ENCODE results near the gene BACH2. TPM values are rescaled to one million over a fixed set of nuclear protein-coding genes. Genes with fewer than 3 reads are reported as not detected.
"Not testable (repeated sequence)": the region's sequence is repeated elsewhere in the genome, so short reads cannot be mapped to it uniquely, and the experiment has no call there.

Gene BACH2
- polyA plus RNA-seq, 12 donors = 4.4 to 11.8 (median 5.3) TPM; not detected in 1

DNA sequence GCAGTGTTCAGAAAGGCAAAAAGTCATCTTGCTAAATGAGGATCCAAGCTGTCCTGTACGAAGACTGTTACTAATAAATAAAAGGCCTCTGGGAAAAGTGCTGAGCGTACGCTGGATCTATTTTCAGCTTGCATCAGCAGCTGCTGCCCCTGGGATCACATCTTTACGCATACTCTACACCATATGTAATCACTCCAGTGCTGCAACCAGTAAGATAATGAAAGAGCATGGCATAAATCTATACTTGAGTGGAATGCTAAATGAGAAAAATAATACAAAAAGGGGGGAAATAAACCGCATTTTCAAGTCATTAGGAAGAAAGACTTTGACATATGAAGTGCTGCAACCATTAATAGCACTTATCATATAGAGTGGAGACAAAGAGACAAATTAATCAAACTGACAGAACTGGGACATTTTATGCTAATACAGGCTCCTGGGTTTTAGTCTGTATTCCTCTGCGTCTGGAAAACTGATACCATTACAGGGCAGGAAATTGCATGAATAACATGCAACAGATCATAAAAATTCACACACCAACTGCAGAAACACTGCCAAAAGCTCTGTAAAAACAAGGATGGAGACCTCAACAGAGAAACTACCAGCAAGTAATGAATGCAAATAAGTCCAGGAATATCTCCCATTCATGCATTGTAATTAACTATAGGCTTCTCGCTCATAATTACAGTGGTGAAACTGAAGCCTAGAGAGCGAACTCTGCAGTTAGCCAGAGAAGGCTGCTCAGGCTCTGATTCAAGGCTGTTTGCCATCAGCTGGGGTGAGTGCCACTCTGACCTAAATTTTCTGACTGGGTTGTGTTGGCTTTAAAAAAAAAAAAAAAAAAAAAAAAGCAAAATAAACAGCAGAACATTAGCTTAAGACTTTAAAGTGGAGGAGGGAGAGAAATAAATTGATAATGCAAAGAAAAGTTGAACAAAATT lies 318.6 kb downstream of the BACH2 start:
- DNase-seq = peak; percentile 82

DNA sequence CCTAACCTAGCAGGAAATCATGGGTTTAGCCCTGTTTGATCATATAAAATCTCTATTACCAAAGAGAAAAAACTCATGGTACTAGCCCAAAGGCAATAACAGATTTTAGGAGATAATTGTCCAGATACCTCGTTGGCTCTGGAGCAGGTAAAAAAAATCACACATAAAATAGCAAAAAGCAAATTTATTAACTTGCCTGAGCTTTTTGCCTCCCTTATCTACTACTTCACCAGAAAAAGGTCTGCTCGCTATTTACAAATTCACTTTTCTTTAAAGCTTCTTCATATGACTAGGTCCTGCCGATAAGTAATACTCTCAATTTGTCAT lies 320.0 kb downstream of the BACH2 start:
- no peak for DNase-seq

DNA sequence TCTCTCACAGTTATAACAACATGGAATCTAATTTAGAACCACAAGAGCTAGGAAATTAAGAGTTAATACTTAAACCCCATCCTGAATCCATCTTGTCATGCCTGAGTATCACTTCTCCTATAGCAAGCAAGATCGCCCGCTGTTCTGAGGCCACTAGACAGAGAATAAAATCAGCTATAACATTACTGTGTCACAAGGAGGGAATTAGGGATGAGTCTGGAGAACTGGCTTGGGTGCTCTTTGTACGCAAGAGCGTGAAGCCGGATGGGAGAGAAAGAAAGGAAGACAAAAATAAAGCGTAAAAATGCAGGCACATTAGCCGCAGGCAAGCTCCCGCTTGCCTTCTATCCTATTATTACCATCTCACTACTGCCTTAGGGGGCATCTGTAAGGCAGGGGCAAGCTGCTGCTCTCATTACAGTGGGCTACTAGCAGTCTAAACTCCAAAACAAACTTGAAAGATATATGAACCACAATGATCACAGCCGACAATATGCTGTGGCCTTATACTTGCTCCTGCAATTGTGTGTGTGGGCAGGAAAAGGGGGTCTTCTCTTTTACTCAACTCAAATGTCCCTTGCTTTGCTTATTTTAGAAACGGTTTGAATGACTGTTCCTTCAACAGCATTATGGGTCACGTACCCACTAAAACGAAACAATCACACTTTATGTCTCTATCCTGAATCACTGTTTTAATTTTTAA lies 320.5 kb downstream of the BACH2 start:
- DNase-seq = no peak

DNA sequence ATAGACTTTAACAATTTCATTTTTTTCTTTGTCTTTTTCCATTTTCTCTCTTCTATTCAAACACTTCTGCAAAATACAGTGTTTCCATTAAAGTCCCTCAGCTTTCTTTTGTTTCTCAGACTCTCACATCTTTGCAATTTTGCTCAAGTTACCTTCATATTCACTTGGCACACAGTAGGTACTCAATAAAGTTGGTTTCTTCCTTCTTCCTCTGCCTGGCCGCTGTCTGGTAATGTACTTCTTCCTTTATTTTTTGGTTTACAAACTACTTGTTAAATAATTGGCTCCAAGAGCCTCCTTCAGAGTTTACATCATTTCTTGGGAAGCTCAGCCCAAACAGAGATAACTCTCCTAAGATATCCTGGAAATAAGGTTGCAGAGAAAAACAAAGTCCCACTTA lies 321.3 kb downstream of the BACH2 start:
- DNase-seq = no peak

DNA sequence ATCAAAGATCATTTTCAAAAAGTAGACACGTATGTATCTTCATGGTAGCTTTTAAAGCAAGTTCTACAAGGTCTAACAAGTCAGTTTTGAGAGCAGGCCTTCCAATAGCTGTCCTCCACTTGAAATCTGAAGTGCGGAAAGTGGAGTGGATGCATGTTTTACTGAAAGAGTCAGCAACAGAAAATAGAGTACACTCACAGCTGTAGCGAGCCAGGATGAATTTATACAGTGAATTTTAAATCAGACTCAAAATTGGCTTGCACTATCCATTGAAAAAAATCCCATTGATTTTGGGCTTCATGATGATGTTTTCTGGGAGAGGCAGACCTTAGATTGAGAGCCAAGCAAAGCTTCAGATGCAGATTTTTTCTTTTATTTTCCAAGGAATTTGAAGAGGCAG lies 321.8 kb downstream of the BACH2 start:
- DNase-seq = peak; percentile 74

DNA sequence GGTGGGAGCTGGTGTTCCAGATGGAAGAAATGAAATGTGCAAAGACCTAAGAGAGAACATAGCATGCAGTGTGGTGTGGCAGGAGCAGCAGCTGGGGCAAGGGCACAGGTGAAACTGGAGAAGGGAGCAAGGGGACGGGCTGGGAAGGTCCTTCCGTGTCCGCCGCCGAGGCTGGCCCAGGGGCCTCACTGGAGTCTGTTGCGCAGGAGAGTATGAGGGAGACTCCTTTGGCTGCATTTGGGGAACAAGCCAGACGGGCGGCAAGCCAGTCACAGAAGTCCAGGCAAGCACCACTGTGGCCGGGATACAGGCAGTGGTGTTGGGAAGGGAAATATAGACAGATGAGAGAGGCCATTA lies 324.6 kb downstream of the BACH2 start:
- no peak for DNase-seq

DNA sequence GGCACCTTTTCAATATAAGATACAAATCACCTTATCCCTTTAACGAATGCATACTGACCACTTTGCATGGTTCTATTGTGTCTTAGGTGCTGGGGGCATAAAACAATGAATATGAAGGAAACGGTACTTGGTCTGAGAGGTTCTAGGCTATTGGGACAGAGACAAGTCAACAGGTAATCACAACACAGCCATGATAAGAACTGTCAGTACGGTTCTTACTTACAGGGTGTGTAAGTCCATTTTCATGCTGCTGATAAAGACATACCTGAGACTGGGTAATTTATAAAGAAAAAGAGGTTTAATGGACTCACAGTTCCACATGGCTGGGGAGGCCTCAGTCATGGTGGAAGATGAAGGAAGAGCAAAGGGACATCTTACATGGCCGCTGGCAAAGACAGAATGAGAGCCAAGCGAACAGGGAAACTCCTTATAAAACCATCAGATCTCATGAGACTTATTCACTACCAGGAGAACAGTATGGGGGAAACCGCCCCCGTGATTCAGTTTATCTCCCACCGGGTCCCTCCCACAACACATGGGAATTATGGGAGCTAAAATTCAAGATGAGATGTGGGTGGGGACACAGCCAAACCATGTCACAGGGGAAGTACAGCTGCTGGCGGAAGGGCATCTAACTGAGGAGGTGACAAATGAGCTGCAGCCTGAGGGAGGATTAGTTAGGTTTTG lies 325.2 kb downstream of the BACH2 start:
- not testable (repeated sequence) for DNase-seq

DNA sequence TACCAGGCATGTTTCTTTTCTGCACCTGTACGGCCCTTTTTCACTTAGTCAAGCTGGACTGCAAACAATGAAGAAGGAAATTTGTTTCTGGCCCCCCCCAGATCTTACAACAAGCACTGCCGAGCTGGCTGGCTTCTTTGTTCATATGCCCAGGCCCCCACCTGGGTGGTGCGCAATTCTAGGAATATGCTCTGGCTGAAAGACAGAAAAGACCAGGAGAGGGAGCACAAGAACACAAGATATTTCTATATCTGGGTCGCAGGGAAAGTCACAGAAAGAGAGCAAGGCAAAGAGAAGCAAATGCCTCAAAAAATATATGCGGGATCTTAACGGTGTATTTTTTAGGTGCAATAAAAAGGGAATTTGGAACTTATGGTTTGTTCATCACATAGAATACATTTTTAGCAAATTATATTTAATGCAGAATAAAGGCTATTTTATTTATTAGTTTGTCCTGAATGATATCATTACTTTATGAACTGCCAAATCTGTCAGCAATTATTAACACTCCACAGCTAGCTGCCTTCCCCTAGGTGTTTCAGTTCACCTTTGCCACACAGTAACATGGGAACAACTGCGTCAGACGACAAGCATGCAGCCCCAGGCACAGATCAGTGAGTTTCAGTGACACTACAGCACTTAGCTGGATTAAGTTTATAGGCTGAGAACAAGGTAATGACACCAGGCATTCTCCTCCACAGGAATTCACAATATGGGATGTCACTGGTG lies 325.9 kb downstream of the BACH2 start:
- DNase-seq = peak; percentile 71

DNA sequence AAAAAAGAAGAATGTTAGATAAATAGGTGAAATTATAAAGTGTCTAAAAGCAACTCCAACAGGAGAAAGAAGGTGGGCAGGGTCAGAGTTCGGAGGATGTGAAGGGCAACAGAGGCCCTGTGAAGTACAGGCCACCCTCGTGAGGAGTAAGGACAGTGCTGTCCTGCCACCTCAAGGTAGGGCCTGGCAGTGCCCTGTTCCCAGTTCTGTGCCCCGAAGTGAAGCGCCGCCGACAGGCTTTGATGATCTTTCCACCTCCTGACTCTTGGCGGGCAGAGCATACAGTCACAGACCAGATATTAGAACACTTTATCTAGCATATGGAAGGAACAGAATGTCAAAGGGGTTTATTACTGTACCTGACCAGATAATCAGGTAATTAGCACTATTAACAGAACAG lies 326.6 kb downstream of the BACH2 start:
- DNase-seq = no peak

DNA sequence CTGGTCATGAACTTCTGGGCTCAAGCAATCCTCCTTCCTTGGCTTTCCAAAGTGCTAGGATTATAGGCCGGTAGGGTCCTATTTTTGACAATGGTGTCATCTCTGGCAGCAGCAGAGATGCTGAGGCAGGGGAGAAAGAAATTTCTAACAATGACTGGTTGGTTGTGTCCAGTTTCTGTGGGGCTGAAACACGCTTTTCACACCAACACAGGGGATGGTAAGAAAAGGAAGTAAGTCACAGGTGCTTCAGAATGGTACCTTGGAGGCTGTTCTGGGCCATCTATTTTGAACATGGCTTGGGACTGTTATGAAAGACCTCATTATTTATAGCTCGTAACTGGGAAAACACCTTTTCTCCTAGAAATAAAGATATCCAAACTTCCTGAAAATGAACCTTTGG lies 329.7 kb downstream of the BACH2 start:
- no peak for DNase-seq

DNA sequence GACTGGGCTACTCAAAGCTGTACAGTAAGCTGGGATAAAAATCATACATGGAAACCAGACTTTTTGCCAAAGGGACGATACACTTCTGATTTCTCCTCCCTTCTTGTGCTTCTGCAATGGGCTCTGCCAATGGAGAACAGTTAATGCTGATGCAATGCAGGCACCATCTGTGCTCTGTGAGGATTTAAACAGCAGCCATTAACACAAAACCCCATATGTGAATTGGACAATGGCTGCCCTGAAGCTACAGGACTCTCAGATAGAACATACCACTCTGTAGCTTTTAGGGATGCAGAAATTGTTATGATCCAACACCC lies 330.5 kb downstream of the BACH2 start:
- DNase-seq = no peak

DNA sequence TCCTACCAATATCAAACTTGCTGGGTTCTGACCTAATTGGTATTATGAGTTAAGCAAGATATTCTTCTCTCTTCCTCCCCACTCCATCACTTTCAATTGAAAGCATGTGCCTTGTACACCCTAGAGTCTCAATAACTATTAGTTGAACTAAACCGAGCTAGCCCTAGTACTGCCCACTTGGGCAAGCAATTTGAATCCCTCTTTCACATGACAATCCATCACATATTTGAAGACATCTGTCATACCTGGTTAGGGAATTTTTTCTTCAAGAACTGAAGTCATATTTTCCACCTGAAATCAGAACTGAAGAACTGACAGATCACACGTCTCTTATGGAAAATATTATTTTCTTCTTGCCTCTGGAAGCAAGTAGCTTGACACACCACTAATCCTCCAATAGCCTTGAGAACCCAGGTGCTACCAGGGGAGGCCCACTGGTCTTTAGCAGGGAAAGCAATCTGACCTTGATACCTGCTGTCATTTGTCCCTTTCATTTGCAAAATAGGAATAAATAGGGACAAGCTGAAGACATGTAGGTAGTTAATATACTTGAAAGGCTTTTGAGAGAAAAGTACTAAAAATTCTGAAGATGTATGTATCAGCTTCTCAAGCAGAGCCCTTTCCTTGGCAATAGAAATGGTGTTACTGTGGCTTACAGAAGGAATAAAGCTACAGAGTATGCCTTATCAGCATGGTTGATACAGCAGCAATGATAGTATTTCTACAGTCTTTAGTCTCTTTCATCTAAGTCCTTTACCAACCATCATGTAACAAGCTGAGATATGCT lies 331.0 kb downstream of the BACH2 start:
- DNase-seq = no peak

DNA sequence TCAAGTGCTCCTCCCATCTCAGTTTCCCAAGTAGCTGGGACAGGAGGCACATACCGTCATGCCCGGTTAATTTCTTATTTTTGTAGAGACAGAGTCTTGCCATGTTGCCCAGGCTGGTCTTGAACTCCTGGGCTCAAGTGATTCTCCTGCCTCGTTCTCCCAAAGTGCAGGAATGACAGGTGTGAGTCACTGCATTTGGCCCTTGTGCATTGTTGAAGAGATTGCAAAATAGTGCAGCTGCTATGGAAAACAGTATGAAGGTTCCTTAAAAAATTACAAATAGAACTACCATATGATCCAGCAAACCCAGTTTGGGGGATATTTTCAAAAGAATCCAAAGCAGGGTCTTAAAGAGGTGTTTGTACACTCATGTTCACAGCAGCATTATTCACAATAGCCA lies 333.3 kb downstream of the BACH2 start:
- DNase-seq = no peak

DNA sequence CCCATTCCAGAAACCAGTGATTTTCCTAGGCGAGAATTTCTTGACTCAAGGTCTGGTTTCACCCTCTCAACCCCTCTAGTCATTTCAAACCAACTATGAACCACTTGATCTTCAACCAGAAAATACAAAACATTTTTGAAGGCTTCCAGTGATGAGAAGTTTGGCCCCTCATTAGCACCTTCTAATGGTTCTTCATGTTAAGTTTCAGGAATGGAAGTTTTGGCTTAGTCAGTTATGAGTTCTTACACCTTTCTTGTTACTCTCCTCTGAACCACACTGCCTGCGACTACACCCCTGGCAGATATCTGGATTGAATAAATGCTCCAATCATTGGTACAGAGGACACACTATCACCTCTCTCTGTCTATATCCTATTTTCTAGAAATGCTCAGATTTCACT lies 335.2 kb downstream of the BACH2 start:
- DNase-seq = no peak

DNA sequence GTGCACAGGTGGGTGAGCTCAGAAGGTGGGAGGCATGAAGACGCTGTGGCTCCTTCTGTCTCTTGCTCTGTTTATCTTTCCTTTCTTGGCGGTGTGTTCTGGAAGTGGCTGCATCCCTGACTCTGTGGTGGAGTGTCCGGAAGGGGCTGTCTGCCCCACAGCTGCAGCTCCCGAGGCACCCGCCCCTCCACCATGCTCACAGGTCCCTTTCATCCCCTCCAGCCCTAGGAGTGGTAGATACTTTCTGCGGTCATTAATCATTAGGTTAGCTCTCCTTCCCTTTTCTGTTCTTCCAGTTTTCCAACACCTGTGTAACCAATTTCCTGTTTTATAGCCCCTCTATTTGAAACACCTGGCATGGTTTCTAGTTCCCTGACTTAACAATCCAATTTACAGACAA lies 336.8 kb downstream of the BACH2 start:
- no peak for DNase-seq

DNA sequence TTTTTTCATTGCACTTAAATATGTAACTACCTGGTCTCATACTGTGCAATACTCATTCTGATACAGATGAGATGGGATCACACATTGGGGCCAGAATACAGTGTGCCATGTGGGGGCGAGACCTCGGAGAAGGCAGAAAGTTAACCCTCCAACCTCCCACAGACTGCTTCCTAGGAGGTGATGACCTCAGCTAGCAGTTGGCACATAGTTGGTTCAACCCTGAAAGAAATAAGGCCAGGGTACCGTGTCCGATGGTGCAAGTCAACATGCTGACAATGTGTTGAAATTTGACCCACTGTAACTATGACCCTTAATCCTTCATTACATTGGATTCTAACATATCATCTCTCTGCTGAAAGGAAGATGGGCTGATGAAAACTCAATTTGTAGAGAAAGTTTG lies 340.5 kb downstream of the BACH2 start:
- DNase-seq = no peak

DNA sequence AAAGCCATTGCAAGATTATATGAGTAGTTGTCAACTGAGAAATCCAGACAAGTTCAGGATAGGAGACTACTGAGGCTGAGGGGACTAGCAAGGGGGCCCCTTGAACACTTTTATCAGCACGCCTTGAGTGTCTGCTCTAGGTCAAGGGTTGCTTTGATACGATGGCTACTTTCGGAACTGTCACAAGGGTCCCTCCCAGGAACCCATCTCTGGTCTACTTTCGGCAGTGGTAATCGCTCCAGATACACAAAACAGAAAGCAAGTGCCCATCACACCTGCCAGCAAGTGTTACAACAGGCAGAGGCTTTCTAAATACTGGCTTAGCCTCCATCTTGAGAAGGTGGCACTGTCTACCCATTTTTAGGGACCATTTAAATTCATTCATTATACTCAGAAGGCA lies 341.3 kb downstream of the BACH2 start:
- DNase-seq = no peak

DNA sequence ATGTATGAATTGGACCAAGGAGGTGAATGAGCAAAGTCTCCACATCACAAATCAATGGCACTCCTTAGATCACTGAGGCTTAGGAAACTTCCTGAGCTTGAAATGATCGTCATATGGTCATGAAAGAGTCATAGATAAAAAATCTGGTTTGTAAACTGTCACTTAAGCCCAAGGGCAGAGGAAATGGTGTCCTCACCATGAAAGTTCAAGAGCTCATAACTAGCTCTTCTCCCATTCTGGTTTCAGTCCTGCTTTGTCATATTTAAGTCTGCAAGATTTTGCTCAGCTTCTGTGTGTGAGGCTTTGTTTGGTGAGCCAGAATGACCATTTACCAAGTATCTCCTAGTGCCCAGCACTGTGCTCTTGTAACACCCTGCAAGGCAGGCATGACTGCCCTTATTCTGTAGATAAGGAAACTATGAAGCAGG lies 341.9 kb downstream of the BACH2 start:
- no peak for DNase-seq

DNA sequence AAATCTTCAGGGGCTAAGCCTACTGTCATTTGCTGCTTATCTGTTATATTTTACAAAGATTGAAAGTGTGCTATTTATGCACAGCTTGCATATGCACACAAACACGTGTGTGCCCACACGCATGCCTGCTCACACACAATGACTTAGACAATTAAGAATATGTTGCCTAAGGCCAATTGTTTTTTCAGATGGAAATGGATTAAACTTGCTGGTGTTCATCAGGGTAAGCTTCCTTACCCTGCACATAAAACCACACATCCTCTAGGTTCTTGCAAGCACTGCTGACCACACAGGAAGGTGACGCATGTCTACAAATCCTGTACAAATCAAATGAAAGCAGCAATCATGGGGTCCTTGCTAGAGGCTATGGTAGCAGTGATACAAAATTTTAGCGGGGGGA lies 344.0 kb downstream of the BACH2 start:
- no peak for DNase-seq

DNA sequence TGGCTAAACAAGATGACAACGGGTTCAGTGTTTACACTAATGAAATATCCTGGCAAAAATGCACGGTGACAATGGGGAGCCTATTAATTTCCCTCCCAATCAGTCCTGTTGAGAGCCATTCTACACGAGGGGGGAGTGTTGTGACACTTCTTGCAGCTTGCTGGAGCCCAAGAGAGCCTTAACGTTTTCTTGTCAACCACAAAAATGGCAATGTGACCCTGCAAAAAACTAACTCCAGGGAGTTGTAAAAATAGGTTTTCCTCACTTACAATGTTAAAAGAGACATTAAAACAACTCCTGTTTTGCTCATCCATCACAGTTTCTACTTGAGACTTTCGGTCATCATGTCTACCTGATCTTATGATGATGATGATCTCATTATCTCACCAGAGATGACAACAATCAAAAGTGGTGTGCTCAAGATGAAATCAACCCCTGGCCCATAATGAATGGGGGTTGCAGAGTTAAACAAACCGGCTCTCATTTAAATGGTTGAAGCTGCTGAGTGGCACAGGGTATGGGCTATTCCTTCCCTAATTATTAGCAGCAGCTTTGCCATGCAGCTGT lies 344.5 kb downstream of the BACH2 start:
- DNase-seq = no peak

DNA sequence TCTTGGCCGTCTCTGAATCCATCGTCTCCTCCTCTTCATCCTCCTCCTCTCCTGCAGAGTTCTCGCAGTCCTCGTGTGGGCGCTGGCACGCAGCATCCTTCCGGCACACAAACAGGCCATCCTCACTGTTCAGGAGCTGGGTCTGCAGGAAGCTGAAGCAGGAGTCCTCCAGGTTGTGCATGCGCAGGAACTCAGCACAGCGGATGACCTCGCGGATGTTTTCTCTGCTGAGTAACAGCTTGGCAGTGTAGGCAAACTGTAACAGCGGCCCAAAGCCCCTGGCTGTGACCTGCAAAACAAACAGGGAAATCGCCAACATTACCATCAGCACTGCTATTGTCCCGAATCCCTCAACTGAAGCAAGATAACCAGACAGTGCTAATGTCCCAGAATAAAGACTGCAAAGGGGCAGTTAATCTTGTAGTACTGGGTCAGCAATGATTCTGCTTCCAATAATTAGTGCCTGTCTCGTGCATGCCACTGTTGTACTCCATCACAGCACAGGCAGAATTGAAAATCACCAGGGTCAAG lies 345.0 kb downstream of the BACH2 start:
- no peak for DNase-seq

Measured in muscle of arm (tissue), 12 donors.